GM19372 (cell line): ENCODE results near the gene CTNNAL1.
"Not testable (repeated sequence)": the region's sequence is repeated elsewhere in the genome, so short reads cannot be mapped to it uniquely, and the experiment has no call there.

ENCODE experiments used
- ATAC-seq: cut with Tn5 transposase; IDR thresholded peaks from one replicate; pipeline ENCODE4 v1.9.1; 2021; ENCODE audit warnings: mild to moderate bottlenecking, low read depth, moderate library complexity; ENCODE audit not compliant: unreplicated experiment

CTNNAL1 gene

GRCh38 chr9:108997112-108997511, 16.2 kb downstream of the CTNNAL1 start:
- ATAC-seq = no peak

GRCh38 chr9:108996643-108997042, 16.7 kb downstream of the CTNNAL1 start:
- ATAC-seq = no peak

- ATAC-seq = peak; percentile 74
These were observed 18.6 kb downstream of the CTNNAL1 start for GRCh38 chr9:108994695-108995094.

DNA sequence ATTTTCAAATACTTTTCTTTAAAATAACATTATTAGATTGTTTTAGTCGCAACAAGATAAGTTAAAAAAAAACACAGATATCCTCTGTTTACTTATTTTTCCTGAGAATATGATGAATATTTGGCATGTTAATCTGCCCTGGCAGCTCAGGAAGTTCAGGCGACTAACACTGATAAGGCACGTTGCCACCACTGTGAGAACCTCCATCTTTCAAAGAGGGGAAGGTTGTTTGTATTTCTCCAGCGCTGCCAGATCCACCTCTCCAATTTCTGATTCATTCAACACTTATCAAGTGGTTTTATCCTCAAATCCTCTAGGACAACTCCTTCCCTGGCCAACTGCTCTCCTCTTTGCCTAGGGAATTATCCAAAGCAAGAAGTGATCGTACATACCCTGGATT, 21.8 kb downstream of the CTNNAL1 start:
- ATAC-seq = no peak

DNA sequence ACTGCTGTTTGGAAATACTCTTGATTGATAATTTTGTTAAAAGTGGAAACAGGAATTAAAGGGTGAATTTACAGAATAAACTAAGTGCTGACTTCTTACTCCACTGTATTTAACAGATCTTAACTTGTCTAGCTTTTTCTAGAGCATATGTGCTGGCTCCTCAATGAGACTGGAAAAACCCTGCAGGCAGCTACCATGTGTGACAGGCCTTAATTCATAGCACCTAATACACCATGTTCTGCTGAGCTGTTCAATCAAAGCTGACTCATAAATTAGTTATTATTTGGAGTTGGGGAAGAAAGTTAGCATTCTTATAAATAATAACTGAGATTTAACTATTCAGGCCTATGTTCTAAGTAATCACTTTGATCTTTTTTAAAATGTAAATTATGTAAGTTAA, 29.4 kb downstream of the CTNNAL1 start:
- no peak for ATAC-seq

GRCh38 chr9:108980893-108981292, 32.4 kb downstream of the CTNNAL1 start:
- ATAC-seq = no peak

GRCh38 chr9:108978205-108978604, 35.1 kb downstream of the CTNNAL1 start:
- ATAC-seq = no peak

DNA sequence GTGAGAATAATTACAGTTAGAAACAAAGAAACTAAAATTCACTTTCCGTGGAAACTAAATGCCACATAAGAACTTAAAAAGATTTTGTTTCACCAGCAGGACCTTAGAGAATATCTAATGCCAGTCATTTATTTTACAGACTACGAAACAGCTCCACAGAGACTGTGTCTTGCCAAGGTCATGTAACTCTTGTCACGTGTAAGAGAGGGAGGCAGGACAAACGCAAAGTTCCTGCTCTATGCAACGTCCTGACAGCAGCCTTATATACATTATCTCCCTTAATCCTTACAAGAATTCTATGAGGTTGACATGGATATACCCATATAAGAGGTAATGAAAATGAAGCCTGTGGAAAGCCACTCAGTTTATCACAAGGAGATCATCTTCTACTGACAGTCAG, 39.4 kb downstream of the CTNNAL1 start:
- no peak for ATAC-seq

DNA sequence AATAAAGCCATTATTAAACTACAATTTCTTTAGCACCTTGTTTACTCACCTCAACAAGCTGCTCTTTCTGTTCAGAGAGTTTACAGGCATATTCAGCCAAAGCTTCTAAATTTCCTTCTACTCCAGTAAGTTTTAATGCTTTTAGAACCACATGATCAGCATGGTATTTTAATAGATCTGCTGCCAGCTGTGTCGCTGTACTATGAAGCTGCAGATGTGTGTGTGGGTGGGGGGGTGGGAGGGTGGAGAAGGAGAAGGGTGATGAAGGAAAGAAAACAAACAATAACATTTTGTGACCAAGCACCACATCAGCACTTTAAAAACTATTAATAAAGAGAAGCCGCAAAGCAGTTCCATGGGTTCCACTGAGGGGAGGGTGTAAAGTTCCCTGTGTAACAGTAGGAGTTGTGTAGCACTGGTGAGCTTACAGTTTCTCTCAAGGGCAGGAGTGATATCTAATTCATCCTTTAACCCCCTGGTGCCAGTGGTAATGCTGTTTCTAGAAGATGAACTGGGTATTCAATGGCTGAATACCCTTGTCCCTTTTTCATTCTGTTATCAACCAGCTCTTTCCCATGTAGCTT, 40.6 kb downstream of the CTNNAL1 start:
- no peak for ATAC-seq

DNA sequence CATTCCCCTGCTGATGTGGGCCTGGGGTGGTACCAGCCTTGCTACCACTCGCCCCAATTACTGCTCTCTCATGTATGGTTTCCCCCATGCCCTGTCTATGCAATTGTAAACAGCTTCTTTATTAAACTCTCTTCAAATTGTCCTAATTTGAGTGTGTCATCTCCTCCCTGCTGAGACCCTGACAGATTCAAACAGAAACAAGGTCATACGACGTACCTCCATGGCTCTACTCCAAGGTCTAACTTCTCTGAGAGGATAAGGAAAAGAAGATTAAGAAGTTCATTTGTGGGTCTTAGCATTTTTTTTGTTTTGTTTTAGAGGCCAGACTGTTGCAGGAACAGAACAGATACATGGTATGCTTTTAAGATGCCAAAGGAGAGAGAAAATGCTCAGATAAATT, 41.1 kb downstream of the CTNNAL1 start:
- ATAC-seq = no peak

GRCh38 chr9:108971392-108971791, 41.9 kb downstream of the CTNNAL1 start:
- not testable (repeated sequence) for ATAC-seq

- no peak for ATAC-seq
These were observed 45.4 kb downstream of the CTNNAL1 start for GRCh38 chr9:108967916-108968315.

DNA sequence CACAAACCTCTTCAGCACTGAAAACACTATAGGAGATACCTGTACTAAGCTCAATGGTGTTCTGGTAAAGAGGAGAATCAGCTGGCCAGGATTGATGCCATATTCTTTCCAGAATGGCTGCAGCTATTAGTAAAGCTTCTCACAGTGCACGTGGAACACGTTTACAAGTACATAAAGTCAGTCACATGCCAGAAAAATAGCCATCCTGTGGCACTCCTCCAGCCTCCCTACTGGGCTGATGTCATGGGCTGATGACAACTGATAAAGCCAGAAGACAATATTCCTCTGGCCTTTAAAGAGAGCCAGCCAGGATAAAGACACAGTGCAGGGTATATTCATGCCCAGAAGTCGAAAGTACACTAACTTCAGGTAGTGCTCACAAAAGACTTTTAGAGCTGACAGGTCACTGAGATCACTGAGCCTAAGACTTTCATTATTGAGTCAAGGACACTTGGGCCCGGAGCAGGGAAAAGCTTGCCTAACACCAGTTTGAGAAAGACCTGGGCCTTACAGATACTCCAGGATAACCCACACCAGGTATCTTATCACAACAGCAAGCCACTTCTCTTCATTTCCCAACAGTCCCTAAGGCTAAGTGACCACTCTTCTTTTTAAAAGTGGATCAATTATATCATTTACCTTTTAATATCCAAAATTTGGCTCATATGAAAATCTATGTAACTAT, 49.7 kb downstream of the CTNNAL1 start:
- ATAC-seq = no peak

GRCh38 chr9:108961151-108961550, 52.1 kb downstream of the CTNNAL1 start:
- ATAC-seq = no peak

GRCh38 chr9:108960331-108960730, 53.0 kb downstream of the CTNNAL1 start:
- no peak for ATAC-seq

GRCh38 chr9:108956631-108957026, 56.7 kb downstream of the CTNNAL1 start:
- ATAC-seq = no peak

DNA sequence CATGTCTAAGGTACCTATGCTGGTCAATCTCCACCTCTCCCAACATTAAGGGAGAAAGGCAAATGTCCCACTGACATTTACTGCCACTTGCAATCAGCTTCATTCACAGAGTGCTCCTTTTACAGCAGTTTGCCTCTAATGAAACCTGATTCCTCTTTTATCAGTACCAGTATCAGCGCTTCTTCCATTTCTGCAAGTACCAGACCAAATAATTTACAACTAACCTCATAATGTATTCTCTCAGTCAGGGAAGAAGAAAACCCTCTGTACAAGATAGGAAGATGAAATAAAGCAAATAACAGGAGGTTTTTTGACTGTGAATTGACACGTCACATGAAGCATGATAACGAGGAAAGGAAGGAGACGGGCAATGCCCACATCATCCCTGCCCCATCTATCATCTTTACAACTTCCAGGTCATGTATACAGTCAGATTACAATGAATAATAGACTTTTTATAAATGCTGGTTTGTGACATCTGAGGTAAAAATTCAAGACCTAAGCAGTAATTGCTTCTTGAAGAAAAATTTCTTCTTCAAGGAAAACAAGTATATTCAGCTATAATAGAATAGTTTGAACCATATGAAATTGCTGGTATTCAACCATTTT, 57.2 kb downstream of the CTNNAL1 start:
- no peak for ATAC-seq

- ATAC-seq = no peak
These were observed 59.2 kb downstream of the CTNNAL1 start for GRCh38 chr9:108953983-108954574.

- no peak for ATAC-seq
These were observed 61.7 kb downstream of the CTNNAL1 start for GRCh38 chr9:108951578-108951977.

DNA sequence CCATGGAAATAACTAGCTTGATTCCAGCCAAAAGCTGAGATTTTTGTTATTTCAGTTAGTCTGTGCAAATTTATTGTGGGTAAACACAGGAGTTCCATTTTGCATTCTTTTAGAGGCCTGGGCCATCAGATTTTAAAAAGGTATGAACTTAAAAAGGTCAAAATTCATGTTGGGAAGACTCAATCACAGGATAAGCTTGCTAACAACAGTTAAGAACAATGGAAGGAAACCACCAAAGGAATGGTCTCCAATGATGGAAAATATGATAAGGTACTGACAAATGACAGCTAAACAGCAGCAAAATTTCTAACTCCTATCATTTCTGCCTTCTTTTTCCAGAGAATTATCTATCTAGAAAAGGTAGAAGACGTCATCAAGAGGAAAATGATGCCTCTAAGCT, 63.1 kb downstream of the CTNNAL1 start:
- ATAC-seq = no peak

DNA sequence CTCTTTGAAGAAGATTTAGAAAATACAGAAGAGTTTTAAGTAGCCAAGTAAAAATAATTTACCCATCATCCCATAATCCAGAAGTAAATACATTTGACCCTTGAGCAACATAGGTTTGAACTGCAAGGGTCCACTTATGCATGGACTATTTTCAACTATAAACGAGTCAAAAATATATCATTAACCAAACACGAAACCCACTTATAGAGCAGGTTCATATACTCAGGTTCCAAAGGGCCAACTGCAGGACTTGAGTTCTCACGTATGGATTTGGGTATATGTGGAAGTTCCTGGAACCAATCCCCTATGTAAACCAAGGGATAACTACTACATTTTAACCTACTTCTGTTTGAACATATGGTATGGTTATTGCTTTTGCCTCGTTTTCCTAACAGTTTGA, 73.3 kb downstream of the CTNNAL1 start:
- no peak for ATAC-seq
